Caco-2 (cell line): ENCODE data around the gene YARS1. TPM values are rescaled to one million over a fixed set of nuclear protein-coding genes. Genes with fewer than 3 reads are reported as not detected.
A peak's percentile ranks its signal among the peaks of the same experiment; 100 is the strongest.

ENCODE experiments used
- BruUV-seq: library from RNA; stranded (reverse); fragments of 400-500 nt; replicated peaks from 2 replicates; lab custom pipeline; 2021; lab: Mats Ljungman, UMichigan
- CTCF ChIA-PET: fragments of 300-600 bp; sonication (Branson Sonifier 250); formaldehyde crosslinking; loops from one replicate; lab custom pipeline; 2022; ENCODE audit warnings: antibody characterized with exemption; lab: Charles Lee
- POLR2A ChIA-PET: fragments of 300-600 bp; sonication (Branson Sonifier 250); formaldehyde crosslinking; loops from one replicate; lab custom pipeline; 2022; ENCODE audit warnings: antibody characterized with exemption; lab: Charles Lee
- DNase-seq, 2 experiments: peaks; one replicate each; pipeline versions ENCODE4 v3.0.0 to v3.0.0-alpha.2; 2020 to 2022
- H3K27me3 ChIP-seq: replicated peaks from 2 replicates; pipeline ENCODE4 v1.6.0; 2011; ENCODE audit warnings: low read length; ENCODE audit not compliant: control insufficient read depth, insufficient read depth
- H3K36me3 ChIP-seq: 2 replicates; pipeline ENCODE4 v1.5.1; 2011; ENCODE audit warnings: low read length; ENCODE audit not compliant: control insufficient read depth, insufficient read depth
- H3K4me1 ChIP-seq: fragments of 250-450 bp; sonication (Bioruptor Pico); 2 replicates; pipeline ENCODE4 v1.5.1; 2020; ENCODE audit warnings: mild to moderate bottlenecking
- H3K4me3 ChIP-seq: 2 replicates; pipeline ENCODE4 v1.5.1; 2011; ENCODE audit warnings: low read depth, mild to moderate bottlenecking, control low read depth, low read length
- H3K9me3 ChIP-seq: fragments of 250-450 bp; sonication (Bioruptor Pico); 2 replicates; pipeline ENCODE4 v1.5.1; 2020; ENCODE audit warnings: mild to moderate bottlenecking, moderate library complexity
- H3K27ac Mint-ChIP-seq: one replicate; pipeline ENCODE4 v1.8.0; 2022; ENCODE audit warnings: mixed read lengths; ENCODE audit not compliant: unreplicated experiment
- H3K27me3 Mint-ChIP-seq: one replicate; pipeline ENCODE4 v1.8.0; 2022; ENCODE audit warnings: mixed read lengths; ENCODE audit not compliant: insufficient read depth, unreplicated experiment
- H3K36me3 Mint-ChIP-seq: one replicate; pipeline ENCODE4 v1.8.0; 2022; ENCODE audit warnings: mild to moderate bottlenecking, mixed read lengths; ENCODE audit not compliant: insufficient read depth, unreplicated experiment
- H3K4me1 Mint-ChIP-seq: one replicate; pipeline ENCODE4 v1.8.0; 2022; ENCODE audit warnings: low read depth, mixed read lengths; ENCODE audit not compliant: unreplicated experiment
- H3K4me3 Mint-ChIP-seq: one replicate; pipeline ENCODE4 v1.8.0; 2022; ENCODE audit warnings: mild to moderate bottlenecking, moderate library complexity, mixed read lengths; ENCODE audit not compliant: unreplicated experiment
- H3K9me3 Mint-ChIP-seq: one replicate; pipeline ENCODE4 v1.8.0; 2022; ENCODE audit warnings: mixed read lengths; ENCODE audit not compliant: unreplicated experiment
- CTCF ChIP-seq, 2 experiments: fragments of 200-600 bp in 1 of 2; IDR thresholded peaks; 1 replicate in 1 of 2; 2 replicates in 1 of 2; pipeline versions ENCODE4 v1.5.1 to v1.8.0; 2011 to 2022; ENCODE audit warnings: antibody characterized with exemption in 1 of 2, control low read depth in 1 of 2, inconsistent platforms in 1 of 2, low read depth in 1 of 2, low read length in 1 of 2, mild to moderate bottlenecking in 1 of 2, moderate library complexity in 1 of 2; ENCODE audit not compliant: insufficient read depth in 1 of 2, severe bottlenecking in 1 of 2, unreplicated experiment in 1 of 2
- intact Hi-C: fragments of 100-400 bp; cut with micrococcal nuclease; formaldehyde crosslinking; loops from one replicate; pipeline ENCODE4 v1.10.0; 2022; ENCODE audit not compliant: unreplicated experiment
- total RNA-seq: library from RNA; stranded (reverse); gene quantifications from 2 replicates; pipeline ENCODE4 v1.2.3, GENCODE V29; 2022

The YARS1 gene
- total RNA-seq, 1 experiment from 2014 or later = 184 TPM

DNA sequence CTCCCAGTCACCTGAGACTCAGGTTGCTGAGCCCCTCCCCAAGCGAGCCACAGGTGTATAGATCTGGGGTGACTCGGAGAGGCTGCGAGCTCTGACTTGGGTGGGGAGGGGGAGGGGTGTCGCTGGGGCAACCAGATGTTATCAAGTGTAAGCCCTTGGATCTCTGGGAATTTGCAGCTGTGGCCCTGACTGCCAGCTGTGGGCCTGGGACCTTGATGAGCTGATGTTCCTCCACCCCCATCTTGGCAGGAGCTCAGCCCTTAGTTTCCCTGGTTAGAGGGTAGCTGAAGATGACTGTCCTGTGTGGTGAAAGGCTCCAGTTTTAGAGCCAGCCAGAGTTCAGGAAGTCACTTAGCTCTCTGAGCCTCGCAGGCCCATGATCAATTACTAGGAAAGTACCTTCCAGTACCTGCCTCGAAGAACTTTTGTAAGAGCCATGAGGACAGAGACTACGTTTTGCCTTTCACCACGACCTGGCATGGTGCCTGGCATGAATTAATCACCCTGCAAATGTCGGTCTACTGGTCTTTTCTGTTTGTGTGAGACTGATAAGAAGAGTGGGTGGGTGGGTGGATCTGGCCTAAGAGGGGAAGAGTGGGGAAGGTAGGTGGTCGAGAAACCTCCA lies 55.8 kb downstream of the YARS1 start:
- H3K9me3 Mint-ChIP-seq = no peaks in the 10 kb centered on the region
- CTCF ChIA-PET = interaction anchor here (0.6 to 3.4 kb wide), 2 partner anchors 49 to 241 kb away, joined by 6 to 21 read pairs; no protein-coding TSS in a partner anchor

GRCh38 chr1:32759997-32760623 lies 57.0 kb downstream of the YARS1 start:
- H3K4me3 Mint-ChIP-seq = peak overlapping the region; percentile 62
- H3K9me3 ChIP-seq = no peaks in the 10 kb centered on the region
- H3K36me3 Mint-ChIP-seq = peaks cover 52% of the 10 kb centered on the region
- no peak for TF ChIP-seq CTCF (IDR thresholded peaks at IDR 0.05; ENCODE audit: insufficient read depth in 1 of 2, low read depth in 1 of 2, low read length in 1 of 2, severe bottlenecking in 1 of 2, unreplicated experiment in 1 of 2)
- H3K4me1 Mint-ChIP-seq = peaks cover 46% of the 10 kb centered on the region
- H3K4me1 ChIP-seq = peaks cover 60% of the 10 kb centered on the region
- H3K27ac Mint-ChIP-seq = peak overlapping the region; percentile 93
- no peaks in the 10 kb centered on the region for H3K36me3 ChIP-seq
- no peaks in the 10 kb centered on the region for H3K27me3 Mint-ChIP-seq
- H3K9me3 Mint-ChIP-seq = no peaks in the 10 kb centered on the region
- intact Hi-C loops = loop anchor here (1.0 kb wide), 2 partner anchors 19 to 44 kb away; a partner anchor contains a TSS
- peak; percentile 97 to 99 for DNase-seq
- CTCF ChIA-PET = interaction anchor here (3.4 kb wide), 1 partner anchor 48 kb away, joined by 21 read pairs; no protein-coding TSS in a partner anchor
- BruUV-seq = TSS peak; percentile 60
- POLR2A ChIA-PET = interaction anchor here (0.6 kb wide), 1 partner anchor 70 kb away, joined by 4 read pairs; no protein-coding TSS in a partner anchor
- no peaks in the 10 kb centered on the region for H3K27me3 ChIP-seq
- H3K4me3 ChIP-seq = peak overlapping the region; percentile 14; the same call in 1 of the 2 replicates

More for the DNA sequence above, 55.8 kb downstream of the YARS1 start:
- no TSS peak for BruUV-seq
- peaks cover 46% of the 10 kb centered on the region for H3K4me1 Mint-ChIP-seq
- H3K27me3 ChIP-seq = no peaks in the 10 kb centered on the region
- POLR2A ChIA-PET = interaction anchor here (0.9 kb wide), 1 partner anchor 11 kb away, joined by 4 read pairs; no protein-coding TSS in a partner anchor
- DNase-seq = peak; percentile 23 to 69
- intact Hi-C loops = no loop called here
- no peaks in the 10 kb centered on the region for H3K36me3 ChIP-seq
- H3K4me3 ChIP-seq = no peak overlapping the region
- peak overlapping the region; percentile 93 for H3K27ac Mint-ChIP-seq
- peak overlapping the region; percentile 62 for H3K4me3 Mint-ChIP-seq
- no peaks in the 10 kb centered on the region for H3K9me3 ChIP-seq
- H3K27me3 Mint-ChIP-seq = no peaks in the 10 kb centered on the region
- peaks cover 52% of the 10 kb centered on the region for H3K36me3 Mint-ChIP-seq
- TF ChIP-seq CTCF (IDR thresholded peaks at IDR 0.05; ENCODE audit: insufficient read depth in 1 of 2, low read depth in 1 of 2, low read length in 1 of 2, severe bottlenecking in 1 of 2, unreplicated experiment in 1 of 2) = no peak
- peaks cover 50% of the 10 kb centered on the region for H3K4me1 ChIP-seq

DNA sequence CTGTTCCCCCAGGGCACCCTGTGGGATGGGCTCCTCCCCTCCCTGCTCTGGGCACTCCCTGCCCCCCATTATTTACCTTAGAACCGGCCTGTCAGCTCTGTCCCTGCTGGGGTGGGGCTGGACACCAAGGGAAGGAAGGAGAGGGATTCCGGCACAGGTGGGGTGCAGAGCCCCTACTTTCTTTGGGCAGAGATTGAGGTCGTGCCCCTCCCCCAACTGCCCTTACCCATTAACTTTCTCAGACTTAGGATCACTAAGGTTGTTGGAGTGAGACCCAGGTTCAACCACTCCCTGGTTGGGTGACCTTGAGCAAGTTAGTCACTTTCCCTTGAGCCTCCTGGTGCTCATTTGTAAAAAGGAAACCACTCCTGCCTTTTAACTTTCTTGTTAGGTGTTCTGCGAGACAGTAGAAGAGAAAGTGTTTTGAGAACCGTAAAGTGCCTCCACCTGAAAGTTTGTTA lies 57.6 kb downstream of the YARS1 start:
- H3K36me3 Mint-ChIP-seq = peaks cover 53% of the 10 kb centered on the region
- Histone ChIP-seq H3K4me1 (peaks cover 62% of the 10 kb centered on the region), H3K27me3 (no peaks in the 10 kb centered on the region), H3K9me3 (no peaks in the 10 kb centered on the region), H3K36me3 (no peaks in the 10 kb centered on the region), H3K4me3 (peak overlapping the region; percentile 14)
- H3K4me1 Mint-ChIP-seq = peaks cover 46% of the 10 kb centered on the region
- no peaks in the 10 kb centered on the region for H3K27me3 Mint-ChIP-seq
- TSS peak; percentile 89 for BruUV-seq
- intact Hi-C loops = no loop called here
- H3K27ac Mint-ChIP-seq = peak overlapping the region; percentile 93
- H3K4me3 Mint-ChIP-seq = peak overlapping the region; percentile 62
- no peak for TF ChIP-seq CTCF (IDR thresholded peaks at IDR 0.05; ENCODE audit: insufficient read depth in 1 of 2, low read depth in 1 of 2, low read length in 1 of 2, severe bottlenecking in 1 of 2, unreplicated experiment in 1 of 2)
- no peaks in the 10 kb centered on the region for H3K9me3 Mint-ChIP-seq
- ChIA-PET POLR2A (no interaction called here), CTCF (interaction anchor here (1.4 kb wide), 1 partner anchor 47 kb away, joined by 5 read pairs; no protein-coding TSS in a partner anchor)
- peak; percentile 83 to 89 for DNase-seq
